H1 (cell line): ENCODE results near the gene PLXNB2. TPM values are rescaled to one million over a fixed set of nuclear protein-coding genes. Genes with fewer than 3 reads are reported as not detected.

Experiments
- CREB1 ChIP-seq: IDR thresholded peaks from 2 replicates; pipeline ENCODE4 v1.6.1; 2012; ENCODE audit warnings: inconsistent platforms
- EZH2 ChIP-seq: fragments of 200-600 bp; sonication (generic); IDR thresholded peaks from 2 replicates; pipeline ENCODE4 v1.7.1; 2012; ENCODE audit warnings: low read depth, mild to moderate bottlenecking, moderate library complexity, low read length, inconsistent platforms; ENCODE audit not compliant: severe bottlenecking
- SAP30 ChIP-seq: fragments of 300-600 bp; sonication (generic); IDR thresholded peaks from 2 replicates; pipeline ENCODE4 v1.7.1; 2012; ENCODE audit warnings: low read length, moderate library complexity, mild to moderate bottlenecking, inconsistent platforms; ENCODE audit not compliant: insufficient read depth, insufficient replicate concordance
- TBP ChIP-seq: IDR thresholded peaks from 2 replicates; pipeline ENCODE4 v1.6.1; 2011; ENCODE audit warnings: low read depth, low read length, improper control_type of control experiment
- TEAD4 ChIP-seq: IDR thresholded peaks from 2 replicates; pipeline ENCODE4 v1.6.1; 2012; ENCODE audit warnings: low read depth, low read length, inconsistent platforms, mixed read lengths
- polyA plus RNA-seq, 7 experiments: library from polyadenylated mRNA; depleted of rRNA in 3 of 7; stranded (reverse) in 5 of 7; unstranded in 2 of 7; fragments of >200 nt in 5 of 7; fragments of 200-250 nt in 2 of 7; gene quantifications; 1 replicate in 5 of 7; 2 replicates in 1 of 7; 4 replicates in 1 of 7; pipeline versions ENCODE4 v1.2.1 to v1.2.3, GENCODE V29; 2011 to 2013; ENCODE audit warnings: missing spikeins in 2 of 7, mixed read lengths in 2 of 7
- total RNA-seq: library from RNA; stranded (reverse); fragmentation: NEBNext Ultra II Directional; extraction: Animal tissue kit (Norgen Biotek cat#: 25700); gene quantifications from 2 replicates; pipeline ENCODE4 v1.2.1, GENCODE V29; 2021

The PLXNB2 gene
- total and polyA plus RNA-seq, 2 of the 8 experiments (the other 6 are each of a cell fraction or from before 2014, with no cell fraction given), result 58.3 to 92.8 TPM

- TF ChIP-seq CREB1 (no peak), TBP (no peak), TEAD4 (no peak), SAP30 (no peak), EZH2 (no peak)
These were observed 39.0 kb upstream of the PLXNB2 start (continued) for GRCh38 chr22:50346470-50346869.
